Jurkat, Clone E6-1 (cell line): ENCODE measurements around the gene SLC25A3. TPM values are rescaled to one million over a fixed set of nuclear protein-coding genes. Genes with fewer than 3 reads are reported as not detected.
"Not testable (repeated sequence)": the region's sequence is repeated elsewhere in the genome, so short reads cannot be mapped to it uniquely, and the experiment has no call there.

Experiments used
- DNase-seq: peaks from one replicate; pipeline ENCODE4 v3.0.0-alpha.2; 2011; ENCODE audit warnings: low read depth, low spot score
- H3K4me3 ChIP-seq: 2 replicates; pipeline ENCODE4 v1.5.1; 2011; ENCODE audit warnings: mild to moderate bottlenecking, low read length, control low read depth, moderate library complexity
- polyA plus RNA-seq: library from polyadenylated mRNA; unstranded; fragments of >200 nt; gene quantifications from one replicate; pipeline ENCODE4 v1.2.1, GENCODE V29; 2012; ENCODE audit warnings: missing spikeins; ENCODE audit not compliant: insufficient read length, insufficient read depth

SLC25A3 gene
- 622 TPM for polyA plus RNA-seq

DNA sequence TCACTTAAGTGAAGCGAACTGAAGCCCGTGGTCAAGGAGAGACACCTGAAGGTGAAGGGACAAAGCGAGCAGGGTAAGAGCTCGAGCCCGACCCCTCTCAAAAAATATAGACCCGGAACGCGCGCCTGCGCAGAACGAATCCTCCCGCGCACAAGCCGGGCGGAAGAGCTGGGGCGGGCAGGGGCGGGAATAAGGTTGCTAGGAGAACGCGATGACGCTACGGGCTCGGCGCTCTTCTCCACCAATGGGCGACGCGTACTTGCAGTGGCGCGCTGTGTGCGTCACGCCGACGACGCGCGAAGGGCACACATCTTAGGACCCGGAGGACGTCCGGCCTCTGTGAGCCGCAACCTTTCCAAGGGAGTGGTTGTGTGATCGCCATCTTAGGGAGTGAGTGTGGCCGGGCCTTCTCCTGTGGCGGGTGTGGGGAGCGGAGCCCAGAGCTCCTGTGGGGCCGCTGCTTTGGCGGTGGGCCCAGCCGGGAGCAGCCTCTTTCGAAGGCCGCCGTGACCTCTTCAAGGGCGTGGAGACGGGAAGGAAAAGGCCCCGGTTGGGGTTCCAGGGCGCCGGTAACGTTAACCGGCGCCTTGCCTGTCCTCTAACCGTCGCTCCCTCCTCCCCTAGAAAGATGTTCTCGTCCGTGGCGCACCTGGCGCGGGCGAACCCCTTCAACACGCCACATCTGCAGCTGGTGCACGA lies at the start of gene SLC25A3:
TSS of gene SLC25A3 (plus strand) at position 336 of the 699 bp plus-strand sequence. CDS start at position 629, 293 bp downstream.
- peak within 1 kb of the TSS; percentile 99 for H3K4me3 ChIP-seq
- peak; percentile 97 for DNase-seq

DNA sequence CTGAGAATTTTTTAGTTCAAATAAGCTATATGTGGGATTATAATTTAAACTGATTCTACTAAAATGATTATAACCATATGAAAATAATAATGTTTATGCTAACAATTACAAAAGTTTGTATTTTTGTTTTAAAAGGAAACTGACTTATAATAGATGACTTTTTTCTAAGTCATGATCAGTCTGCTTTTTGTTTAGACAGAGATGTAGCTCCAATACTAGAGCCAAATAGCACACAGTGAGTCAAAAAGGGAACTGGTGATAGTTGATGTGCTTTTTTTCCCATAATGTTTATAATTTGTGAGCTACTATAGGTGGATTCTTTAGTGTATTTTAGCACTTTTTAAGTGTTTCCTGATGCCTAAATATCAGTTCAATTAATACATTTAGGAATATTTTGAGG lies 49.8 kb upstream of the SLC25A3 start:
- DNase-seq: no peak
- no peak overlapping the region for H3K4me3 ChIP-seq

GRCh38 chr12:98544751-98545150 lies 48.7 kb upstream of the SLC25A3 start:
- DNase-seq: no peak
- H3K4me3 ChIP-seq: no peak overlapping the region

DNA sequence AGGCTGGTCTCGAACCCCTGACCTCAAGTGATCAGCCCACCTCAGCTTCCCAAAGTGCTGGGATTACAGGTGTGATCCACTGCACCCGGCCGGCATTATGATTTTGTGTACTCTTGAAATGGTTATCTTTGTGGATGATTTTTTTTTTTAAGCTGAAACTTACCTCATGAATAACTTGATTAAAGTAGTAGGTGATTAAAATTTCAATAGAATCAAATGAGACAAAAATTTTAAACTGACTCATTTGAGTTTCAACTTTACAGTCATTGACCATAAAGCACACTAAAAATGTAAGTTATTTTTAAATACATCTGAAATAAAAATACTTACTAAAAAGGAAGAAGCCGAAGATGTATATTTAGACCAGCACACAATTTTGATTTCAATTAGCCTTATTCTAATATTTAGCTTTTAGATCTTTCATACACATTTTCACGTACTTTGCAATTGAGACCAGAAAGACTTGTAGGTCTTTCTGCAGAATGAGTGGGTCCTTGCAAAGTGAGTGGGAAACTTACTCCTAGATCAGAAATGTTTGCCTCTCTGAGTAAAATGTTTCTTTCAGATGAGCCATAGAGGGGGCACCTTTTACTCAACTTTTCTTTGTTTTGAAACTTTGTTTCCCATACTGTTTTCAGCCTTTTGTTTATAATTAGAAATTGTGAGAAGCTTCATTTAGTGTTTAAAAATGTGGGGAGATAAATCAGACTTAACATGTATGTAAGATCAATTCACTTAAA lies 43.9 kb upstream of the SLC25A3 start:
- H3K4me3 ChIP-seq: no peak overlapping the region
- no peak for DNase-seq

DNA sequence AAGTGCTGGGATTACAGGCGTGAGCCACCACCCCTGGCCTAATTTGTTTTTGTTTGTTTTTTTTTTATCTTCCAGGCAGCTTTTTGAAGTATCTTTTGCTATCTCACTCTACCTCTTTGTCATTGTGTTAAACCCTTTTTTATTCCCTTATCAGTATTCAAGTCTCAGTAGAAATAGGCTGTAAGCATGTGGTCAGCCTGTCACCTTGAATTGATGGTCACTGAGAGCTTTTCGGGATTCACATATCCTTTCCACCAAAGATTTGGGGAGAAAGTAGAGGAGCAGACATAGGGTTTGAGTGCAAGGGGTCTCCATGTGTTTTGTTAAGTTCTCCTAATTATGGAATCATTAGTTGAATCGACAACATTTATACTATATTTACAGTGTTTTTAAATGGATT lies 41.7 kb upstream of the SLC25A3 start:
- DNase-seq: no peak

GRCh38 chr12:98558097-98558496 lies 35.4 kb upstream of the SLC25A3 start:
- not testable (repeated sequence) for H3K4me3 ChIP-seq, DNase-seq

More for the DNA sequence above, 41.7 kb upstream of the SLC25A3 start:
- no peak overlapping the region for H3K4me3 ChIP-seq

GRCh38 chr12:98559666-98560065 lies 33.8 kb upstream of the SLC25A3 start:
- no peak for DNase-seq
- H3K4me3 ChIP-seq: no peak overlapping the region

DNA sequence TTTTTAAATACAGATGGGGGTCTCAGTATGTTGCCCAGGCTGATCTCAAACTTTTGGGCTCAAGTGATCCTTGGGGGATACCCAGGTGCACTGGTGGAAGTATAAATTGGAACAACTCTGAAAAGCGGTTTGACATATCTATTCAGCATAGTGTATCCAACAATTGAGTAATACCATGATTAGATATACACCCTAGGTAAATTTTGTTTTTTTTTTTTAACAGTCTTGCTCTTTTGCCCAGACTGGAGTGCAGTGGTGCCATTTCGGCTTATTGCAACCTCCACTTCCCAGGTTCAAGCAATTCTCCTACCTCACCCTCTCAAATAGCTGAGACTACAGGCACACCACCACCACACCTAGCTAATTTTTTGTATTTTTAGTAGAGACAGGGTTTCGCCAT lies 31.6 kb upstream of the SLC25A3 start:
- DNase-seq: no peak
- H3K4me3 ChIP-seq: no peak overlapping the region

GRCh38 chr12:98572010-98572409 lies 21.5 kb upstream of the SLC25A3 start:
- no peak for DNase-seq

DNA sequence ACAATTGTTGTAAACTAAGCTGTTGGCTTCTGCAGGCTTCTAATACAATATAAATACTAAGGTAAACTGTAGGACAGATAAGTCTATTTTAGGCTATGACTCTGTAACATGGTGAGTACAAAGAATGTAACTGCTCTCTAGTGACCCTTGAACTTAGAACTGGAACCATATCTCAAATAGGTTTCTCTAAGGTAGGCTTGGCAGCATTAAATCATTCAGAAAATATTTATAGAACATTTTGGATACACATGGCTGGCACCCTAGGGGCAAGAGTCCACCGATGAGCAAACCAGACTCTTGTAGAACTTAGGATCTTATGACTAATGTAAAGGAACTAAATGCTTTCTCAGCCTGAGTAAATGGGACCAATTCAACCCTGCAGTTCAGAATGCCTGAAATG lies 19.4 kb upstream of the SLC25A3 start:
- H3K4me3 ChIP-seq: no peak overlapping the region
- no peak for DNase-seq

More at GRCh38 chr12:98572010-98572409, 21.5 kb upstream of the SLC25A3 start:
- no peak overlapping the region for H3K4me3 ChIP-seq

- no peak overlapping the region for H3K4me3 ChIP-seq
These were observed 18.5 kb upstream of the SLC25A3 start for GRCh38 chr12:98575013-98575412.

DNA sequence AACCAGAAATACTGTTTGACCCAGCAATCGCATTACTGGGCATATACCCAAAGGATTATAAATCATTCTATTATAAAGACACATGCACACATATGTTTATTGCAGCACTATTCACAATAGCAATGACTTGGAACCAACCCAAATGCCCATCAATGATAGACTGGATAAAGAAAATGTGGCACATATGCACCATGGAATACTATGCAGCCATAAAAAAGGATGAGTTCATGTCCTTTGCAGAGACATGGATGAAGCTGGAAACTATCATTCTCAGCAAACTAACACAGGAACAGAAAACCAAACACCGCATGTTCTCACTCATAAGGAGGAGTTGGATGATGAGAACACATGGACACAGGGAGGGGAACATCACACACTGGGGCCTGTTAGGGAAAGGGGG lies 16.7 kb upstream of the SLC25A3 start:
- not testable (repeated sequence) for H3K4me3 ChIP-seq, DNase-seq

More at GRCh38 chr12:98575013-98575412, 18.5 kb upstream of the SLC25A3 start:
- no peak for DNase-seq

GRCh38 chr12:98578392-98578791 lies 15.1 kb upstream of the SLC25A3 start:
- no peak for DNase-seq
- no peak overlapping the region for H3K4me3 ChIP-seq

DNA sequence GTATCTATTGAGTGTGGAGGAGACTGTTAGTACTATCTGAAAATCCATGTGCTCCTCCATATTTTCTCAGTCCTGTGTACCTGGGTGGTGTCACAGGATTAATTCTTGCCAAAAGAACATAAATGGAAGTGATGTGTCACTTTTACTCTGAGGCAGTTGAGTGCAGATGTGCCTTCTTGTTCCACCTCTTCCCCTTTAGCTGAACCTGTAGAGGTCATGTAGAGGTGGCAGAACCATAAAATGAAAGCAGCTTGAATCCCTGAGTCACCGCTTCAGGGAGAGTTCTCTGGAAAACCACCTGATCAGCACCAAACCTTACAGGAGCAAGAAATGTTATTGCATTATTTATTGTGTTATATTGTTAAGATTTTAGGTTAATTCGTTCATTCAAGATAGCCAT lies 14.7 kb upstream of the SLC25A3 start:
- H3K4me3 ChIP-seq: no peak overlapping the region
- DNase-seq: no peak

GRCh38 chr12:98579347-98579746 lies 14.1 kb upstream of the SLC25A3 start:
- no peak for DNase-seq
- H3K4me3 ChIP-seq: no peak overlapping the region

GRCh38 chr12:98579835-98580234 lies 13.7 kb upstream of the SLC25A3 start:
- no peak overlapping the region for H3K4me3 ChIP-seq
- DNase-seq: no peak

- DNase-seq: no peak
- no peak overlapping the region for H3K4me3 ChIP-seq
These were observed 12.8 kb upstream of the SLC25A3 start for GRCh38 chr12:98580695-98581094.

DNA sequence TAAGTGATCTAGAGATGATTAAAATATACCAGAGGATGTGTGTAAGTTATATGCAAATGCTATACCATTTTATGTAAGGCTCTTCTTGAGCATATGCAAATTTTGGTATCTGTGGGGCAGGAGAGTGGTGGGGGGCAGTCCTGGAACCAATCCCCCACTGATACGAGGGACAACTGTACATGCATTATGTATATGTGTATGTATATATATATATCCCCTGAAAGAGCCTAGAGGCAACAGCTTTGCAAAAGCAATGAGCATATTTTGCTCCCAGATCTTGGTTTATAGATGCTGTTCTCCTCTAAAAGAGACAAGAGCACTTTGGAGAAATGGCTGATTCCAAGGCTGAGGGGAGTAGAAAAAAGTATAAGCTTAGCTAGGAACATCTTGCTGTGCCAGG lies 12.4 kb upstream of the SLC25A3 start:
- no peak for DNase-seq
- no peak overlapping the region for H3K4me3 ChIP-seq

GRCh38 chr12:98582093-98582492 lies 11.4 kb upstream of the SLC25A3 start:
- no peak overlapping the region for H3K4me3 ChIP-seq
- no peak for DNase-seq

GRCh38 chr12:98587084-98587483 lies 6.4 kb upstream of the SLC25A3 start:
- no peak for DNase-seq
- H3K4me3 ChIP-seq: no peak overlapping the region
